ENCODE results near the gene INSYN2B.

The INSYN2B gene

DNA sequence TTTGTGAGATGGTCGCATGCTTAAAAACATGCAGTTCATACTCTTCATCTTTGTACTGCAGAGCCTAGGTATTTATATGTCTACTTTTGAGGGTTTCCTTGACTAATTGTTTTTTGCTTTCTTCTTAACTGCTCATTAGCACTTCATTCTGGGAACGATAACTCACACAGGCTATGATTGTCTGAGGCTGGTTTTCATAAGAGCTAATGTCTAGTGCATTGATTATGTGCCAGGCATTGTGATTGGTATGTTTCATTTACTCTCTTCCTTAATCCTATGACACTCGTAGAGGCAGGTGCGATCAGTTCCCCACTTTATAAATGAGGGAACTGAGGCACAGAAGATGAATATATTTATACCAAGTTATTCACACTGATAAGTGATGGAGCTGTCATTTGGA is 93.6 kb downstream of the INSYN2B start:
- DNase-seq (ENCODE audit: low read depth): no peak

DNA sequence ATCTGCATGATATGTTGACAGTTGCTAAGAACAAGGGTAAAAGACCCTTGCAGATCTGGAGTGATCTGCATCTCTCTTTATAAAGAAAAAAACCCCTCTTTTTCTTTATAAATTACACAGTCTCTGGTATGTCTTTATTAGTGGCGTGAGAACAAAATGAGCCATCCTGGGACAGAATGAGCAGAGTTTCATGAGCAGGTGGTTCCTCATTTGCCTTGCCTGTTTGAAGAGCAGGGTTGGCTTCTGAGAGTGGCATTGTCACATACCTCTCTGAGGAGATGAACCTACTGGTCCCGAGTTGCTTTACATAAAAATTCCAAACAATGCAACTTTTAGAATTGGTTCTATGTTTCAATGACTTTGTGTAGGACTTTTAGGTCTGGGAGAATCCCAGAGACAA is 94.3 kb downstream of the INSYN2B start:
- no peak for DNase-seq (ENCODE audit: low read depth)

DNA sequence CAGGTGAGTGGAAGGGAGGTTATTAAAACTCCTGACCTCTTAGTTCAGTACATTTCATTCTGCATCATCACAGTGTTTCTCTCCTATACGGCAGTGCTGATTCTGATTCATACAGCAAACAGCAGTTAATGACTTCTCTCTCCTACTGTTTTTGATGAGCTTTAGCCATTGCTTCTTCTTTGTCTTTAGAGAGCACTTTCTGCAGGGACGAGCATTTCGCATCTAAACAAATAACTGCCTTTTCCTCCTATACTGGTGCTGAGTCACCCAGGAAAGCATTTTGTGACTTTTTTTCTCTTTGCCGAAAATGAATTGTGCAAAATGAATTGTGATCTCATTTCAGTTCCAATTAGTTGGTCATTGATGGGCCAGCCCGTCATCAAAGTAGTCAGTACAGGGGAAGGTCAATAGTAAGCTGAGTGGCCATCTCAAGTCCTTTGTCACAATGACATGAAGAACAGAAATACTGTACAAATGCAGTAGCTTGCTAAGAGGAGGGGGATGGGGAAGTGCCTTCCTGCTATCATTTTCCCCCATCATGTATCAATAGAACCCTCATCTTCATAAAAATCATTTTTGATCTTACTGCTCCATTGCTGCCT is 98.5 kb downstream of the INSYN2B start:
- DNase-seq (ENCODE audit: low read depth): no peak

DNA sequence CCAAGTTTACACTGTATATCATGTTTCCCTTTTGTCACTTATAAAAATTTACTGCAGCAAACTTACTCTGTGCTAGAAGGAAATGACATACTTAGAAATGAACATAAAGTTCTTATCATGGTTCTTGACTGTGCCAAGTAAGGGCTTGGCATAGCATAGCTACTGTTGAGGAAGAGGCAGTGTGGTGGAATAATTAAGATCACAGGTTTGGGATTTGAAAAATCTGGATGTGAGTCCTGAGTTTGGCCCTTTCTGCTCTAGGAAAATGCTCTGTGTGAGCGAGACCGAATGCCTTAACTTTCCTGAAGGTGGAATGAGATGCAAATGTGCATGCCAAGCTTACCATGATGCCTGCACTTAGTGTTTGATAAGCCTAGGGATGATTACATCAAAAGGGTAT is 99.5 kb downstream of the INSYN2B start:
- no peak for DNase-seq (ENCODE audit: low read depth)

DNA sequence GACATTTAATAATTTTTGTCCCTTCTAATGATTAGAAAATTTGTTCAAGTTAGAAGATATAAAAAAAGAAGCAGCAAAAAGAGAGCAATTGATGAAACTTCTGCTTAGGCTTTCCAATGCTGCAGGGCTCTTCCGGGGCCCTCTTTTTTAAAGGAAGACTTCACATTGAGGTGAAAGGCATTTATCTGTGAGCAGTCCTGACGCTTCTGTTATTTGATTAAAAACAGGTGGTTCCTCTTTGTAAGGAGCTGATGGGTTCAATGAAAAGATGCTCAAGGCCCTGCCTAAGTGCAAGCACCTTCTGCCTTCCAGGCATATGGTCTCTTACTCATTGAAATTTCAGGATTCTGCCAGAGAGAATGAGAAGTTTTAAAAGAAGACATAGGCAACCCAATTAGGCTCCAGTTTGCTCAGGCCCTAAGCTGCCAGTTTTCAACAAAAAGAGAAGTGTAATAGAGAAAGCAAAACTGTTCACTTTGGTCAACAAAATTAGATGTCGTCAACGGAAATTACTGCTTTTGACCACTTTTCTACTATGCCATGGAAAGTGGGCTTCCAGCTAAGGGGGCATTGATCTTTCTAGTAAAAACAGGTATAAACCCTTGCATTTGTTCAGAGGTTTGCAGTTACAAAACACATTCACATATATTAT is 100.2 kb downstream of the INSYN2B start:
- DNase-seq (ENCODE audit: low read depth): no peak

DNA sequence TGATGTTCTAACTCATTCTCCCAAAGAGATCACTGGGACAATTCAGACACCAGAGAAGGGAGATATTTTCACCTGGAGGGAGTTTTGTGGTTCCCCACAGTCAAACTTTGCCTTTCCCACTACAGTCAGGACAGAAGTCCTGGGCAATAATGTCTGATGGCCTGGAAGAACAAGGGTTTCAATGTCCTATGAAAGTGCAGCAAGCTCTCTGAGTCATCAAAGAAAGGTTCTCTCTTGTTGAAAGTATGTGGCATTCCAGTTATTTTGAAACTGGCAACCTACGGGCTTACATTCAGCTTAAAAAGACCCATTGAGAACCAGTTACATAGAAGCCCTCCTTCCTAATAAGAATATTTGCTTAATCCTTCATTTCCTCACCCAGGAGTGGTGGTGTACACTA is 103.9 kb downstream of the INSYN2B start:
- DNase-seq (ENCODE audit: low read depth): no peak

DNA sequence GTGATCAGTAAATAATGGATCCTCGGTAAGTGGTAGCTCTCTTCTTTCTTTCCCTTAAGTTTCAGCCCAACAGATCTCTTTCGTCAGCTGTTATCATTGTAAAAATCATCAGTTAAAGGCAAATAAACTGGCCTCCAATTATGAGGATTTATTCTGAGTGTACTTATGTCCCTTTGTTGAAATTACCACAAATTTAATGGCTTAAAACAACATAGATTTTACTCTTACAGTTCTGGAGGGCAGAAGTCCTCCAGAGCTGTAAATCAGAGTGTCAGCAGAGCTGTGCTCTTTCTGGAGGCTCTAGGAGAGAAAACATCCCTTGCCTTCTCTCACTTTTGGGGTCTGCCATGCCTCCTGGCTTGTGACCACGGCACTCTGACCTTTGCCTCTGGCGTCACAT is 104.6 kb downstream of the INSYN2B start:
- no peak for DNase-seq (ENCODE audit: low read depth)

DNA sequence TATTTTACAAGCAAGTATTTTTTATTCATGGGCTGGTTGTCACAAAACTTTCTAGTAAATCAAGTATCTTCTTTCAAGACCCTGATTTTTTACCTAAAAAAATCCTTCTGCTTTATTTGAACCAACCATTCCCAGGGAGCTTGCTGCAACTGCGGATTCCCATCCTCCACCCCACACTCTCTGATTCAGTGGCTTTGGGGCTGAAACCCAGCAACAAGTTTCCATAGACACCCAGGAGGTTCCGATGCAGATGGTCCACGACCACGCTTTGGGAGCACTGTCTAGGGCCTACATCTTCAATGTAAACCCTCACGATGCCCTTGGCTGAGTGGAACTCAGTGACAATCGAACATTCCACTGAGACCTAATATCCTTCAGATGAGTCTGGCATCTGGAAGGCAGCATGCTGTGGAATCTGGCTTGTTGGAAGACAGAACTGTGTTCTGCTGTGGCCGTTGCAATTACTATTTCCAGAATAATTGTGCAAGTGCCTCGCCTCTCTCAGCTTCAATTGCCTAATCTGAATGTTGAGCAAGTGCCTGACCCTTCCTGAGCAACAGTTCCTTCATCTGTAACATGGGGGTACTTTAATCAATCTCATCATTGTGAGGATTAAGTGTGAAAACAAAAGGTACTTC is 105.1 kb downstream of the INSYN2B start:
- DNase-seq (ENCODE audit: low read depth): no peak

DNA sequence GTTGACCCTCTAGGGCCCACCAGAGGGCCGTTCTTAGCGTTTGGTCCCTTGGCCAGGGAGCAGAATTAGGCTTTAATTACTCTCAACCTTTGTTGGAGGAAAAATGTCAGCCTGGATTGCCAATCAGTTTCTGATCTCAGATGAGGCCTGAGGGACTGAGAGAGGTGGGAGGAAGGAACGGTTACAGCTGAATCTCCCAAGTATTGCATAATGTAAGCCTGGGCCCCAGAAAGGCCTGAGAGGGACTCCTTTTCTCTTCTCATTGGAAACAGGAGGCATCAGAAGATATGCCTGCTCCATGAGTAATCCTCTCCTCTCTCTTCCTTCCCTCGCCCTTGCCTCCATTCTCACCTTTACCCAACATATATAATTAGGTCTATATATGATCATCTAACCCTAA is 105.7 kb downstream of the INSYN2B start:
- DNase-seq (ENCODE audit: low read depth): no peak

DNA sequence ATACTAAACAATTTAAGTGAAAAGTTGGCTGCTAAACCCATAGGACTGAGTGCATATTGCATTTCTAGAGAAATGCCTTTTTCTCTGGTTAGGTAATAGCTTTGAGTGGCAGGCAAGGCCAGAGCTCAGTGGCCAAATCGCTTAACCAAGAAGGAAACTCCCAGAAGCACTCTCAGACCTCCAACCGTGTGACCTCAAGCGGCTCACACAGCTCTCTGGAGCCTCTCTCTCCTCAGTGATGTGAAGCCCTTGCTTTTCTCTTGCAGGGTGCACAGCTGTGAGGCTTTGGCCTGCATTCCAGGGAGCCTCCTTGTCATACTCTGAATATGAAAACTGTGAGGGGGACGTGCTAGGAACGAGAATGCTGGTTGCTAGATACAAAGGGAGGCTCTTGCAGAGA is 106.7 kb downstream of the INSYN2B start:
- no peak for DNase-seq (ENCODE audit: low read depth)

DNA sequence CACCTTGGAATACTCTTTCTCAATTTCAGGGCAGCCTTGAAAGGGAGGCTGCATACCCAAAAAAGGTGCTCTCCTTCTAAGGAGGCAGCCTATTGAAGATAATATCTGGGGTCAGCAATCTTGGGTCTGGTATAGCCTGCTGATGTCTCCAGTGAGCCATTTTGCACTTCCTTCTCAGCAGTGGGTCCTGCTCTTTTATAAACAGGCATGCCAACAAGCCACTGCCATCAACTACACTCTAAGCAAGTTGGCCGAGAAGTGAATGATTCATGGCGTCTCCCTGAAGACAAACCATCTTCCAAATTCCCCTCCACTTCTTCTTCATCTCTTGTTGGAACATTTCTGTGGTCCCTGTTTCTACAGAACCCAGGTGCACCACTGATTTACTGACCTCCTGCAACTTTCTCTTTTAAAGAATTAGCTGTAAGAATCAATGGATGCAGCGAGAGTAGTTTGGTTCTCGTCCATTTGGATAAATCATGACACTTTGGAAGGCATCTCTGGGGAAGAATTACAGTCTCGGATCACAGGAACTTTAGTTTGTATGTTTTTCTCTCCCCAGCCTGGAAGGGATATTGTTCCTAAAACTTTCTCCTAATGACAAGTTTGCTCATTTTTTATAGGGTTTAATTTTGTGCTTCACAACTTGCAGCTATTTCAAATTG is 108.3 kb downstream of the INSYN2B start:
- DNase-seq (ENCODE audit: low read depth): no peak

DNA sequence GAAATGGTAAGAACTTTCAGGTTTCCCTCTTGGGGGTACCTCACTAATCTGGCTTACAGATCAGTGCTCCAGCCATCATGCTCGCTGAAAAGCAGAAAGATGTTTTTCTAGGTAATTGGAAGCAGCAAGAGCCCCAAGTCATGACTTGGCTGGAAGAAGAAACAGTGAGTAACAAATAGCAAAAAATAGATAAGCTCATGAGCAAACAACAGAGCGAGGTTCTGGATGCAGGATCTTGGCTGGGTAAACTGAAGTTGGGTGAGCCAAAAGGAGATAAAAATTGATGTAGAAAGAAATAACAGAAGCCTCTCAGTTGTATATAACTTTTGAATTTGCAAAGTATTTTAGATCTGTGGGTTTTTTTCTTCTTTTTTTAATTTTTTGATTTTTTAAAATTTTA is 110.1 kb downstream of the INSYN2B start:
- no peak for DNase-seq (ENCODE audit: low read depth)

DNA sequence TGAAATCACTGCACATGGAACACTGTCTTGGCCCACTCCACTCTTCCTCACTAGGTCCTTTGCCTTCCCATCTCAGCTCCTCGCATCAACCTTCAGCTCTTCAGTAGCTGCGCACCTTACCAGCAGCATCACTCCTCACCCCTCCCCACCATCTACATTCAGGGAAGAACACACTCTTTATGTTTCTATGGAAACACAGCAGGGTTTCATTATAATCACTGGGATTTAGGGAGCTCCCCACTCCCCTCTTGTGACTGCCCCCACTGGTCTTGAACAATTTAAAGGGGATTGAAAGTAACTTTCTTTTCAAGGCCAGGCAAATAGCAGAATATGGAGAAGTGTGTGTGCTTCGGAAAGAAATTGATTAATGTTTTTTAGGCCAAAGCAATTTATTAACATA is 111.2 kb downstream of the INSYN2B start:
- no peak for DNase-seq (ENCODE audit: low read depth)

DNA sequence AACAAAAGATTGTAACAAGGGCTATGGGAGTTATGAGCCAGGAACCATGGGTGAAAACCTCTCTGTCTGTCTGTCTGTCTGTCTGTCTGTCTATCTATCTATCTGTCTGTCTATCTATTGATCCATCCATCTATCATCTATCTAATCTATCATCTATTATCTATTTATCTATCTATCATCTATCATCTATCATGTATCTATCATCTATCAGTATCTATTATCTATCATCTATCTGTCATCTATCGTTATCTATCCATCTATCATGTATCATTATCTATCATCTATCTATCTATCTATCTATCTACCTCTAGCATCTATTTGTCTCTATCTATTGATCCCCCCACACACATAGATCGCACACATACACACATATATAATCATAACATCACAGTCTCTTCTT is 112.9 kb downstream of the INSYN2B start:
- DNase-seq (ENCODE audit: low read depth): no peak

DNA sequence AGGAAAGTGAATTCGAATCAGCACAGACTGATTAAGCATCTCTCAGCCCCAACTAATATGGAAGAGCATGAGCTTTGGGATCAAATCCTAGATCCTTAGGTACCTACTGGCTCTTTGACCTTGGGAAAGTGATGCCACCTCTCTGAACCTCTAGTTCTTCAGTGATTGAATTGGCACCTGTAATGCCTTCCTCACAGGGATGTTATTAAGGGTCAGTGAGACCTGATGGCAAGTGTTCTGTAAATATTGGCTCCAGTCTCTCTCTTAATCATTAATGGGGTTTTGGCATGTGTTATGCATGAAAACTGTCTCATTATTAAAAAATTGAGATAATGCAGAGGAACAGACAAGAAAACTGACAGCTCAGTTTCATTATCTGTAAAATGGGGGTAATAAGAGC is 115.8 kb downstream of the INSYN2B start:
- DNase-seq (ENCODE audit: low read depth): no peak

DNA sequence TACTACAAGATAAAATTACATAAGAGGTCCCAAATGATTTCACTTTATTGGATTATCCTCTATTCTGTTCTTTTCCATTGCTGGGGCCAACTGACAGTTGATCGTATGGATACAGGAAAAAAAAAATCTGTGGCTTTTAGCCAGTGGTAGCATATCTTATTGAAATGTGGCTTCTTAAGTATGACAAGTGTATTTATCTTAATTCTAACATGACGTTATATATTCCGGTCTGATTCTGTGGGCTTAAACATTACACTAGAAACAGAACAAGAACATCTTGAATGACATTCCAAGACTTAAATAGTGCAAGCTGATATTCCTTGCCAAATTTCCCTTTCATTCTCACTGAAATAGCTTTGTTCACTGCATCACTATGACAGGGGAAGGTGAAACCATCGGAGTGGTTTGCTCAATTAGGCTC is 117.9 kb downstream of the INSYN2B start:
- DNase-seq (ENCODE audit: low read depth): no peak

DNA sequence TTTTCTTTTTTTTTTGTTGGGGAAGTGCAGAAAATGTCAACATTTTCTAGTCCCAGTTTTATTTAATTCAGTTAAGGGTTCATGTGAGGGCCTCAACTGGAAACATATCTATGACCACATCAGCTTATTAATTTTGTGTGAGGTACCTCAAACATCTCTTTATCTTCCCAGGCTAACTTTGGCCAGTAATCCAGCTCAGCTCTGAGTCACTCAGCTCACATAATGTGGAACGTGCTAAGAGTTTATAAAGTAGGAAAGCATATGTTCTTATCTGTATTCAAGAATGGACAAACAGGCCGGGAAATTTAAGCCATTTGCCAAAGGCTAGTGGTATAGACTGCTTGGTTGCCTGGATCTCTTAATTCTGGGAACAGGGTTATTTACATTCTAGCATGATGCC is 118.4 kb downstream of the INSYN2B start:
- no peak for DNase-seq (ENCODE audit: low read depth)

DNA sequence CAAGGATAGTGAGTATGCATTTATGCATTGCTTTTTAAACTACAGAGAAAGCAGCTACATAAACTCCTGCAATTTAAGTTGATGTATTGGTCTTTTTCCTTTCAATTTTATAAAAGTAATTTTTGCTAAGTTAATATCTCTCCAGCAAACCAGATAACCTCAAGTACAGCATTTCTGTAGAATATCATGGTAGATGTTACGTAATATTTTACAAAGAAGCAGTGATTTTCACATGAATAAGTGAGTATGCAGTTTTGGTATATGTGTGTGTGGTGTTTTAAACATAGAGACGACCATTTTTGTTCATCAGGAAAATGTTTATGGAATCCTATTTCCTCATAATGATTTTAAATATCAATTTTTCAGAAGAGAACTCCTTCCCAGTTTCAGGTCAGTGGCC is 118.9 kb downstream of the INSYN2B start:
- DNase-seq (ENCODE audit: low read depth): no peak

DNA sequence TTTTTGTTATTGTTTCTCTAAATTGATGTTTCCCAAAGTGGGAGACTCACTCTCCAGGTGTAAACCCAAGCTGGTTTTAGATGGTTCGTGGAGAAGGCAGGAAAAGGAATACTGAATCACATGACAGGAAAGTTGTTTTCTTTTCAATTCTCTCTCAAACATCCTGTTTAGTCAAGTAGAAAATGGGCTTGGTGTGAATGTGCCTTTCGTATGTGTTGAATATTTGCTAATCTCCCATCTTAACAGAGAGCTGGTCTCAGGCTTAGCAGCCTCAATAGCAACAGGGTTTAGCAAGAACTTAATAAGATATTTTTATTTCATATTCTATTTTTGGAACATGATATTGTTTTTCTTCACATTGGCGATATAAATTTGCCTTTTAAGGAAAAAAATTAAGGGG is 119.7 kb downstream of the INSYN2B start:
- no peak for DNase-seq (ENCODE audit: low read depth)

DNA sequence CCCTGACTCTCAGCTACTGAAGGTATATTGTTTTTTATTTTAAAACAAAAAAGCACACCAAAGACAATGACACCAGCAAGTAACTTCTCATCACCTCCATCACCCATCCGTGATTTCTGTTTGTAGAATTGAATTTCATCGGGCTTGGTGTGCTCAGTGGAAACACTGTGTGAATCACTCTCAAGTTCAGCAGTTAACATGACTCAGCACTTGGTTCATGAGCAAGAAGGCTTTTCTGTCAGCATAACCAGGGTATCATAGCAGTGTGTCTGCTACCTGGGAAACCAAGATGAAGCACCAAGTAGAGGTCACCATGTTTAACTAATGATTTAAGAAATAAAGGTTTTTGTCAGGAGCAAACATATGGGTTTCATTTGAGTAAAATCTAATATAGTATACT is 123.7 kb downstream of the INSYN2B start:
- DNase-seq (ENCODE audit: low read depth): no peak

DNA sequence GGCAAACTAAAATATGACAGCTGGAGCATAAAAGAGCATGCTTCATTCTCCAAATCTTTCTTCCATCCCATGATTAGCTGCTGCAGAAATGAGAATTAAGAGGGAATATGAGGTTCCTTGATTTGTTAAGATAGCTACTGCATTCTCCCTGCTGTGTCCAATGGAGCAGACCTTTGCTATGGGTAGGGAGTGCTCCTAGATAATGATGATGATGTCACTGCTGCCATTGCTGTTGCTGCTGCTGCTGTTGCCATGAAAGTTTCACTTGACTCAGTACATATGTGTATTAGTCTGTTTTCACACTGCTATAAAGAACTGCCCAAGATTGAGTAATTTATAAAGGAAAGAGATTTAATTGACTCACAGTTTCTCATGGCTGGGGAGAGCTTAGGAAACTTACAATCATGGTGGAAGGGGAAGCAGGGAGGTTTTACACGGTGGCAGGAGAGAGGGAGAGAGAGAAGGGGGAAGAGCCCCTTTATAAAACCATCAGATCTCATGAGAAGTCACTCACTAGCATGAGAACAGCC is 128.9 kb downstream of the INSYN2B start:
- no peak for DNase-seq (ENCODE audit: low read depth)

DNA sequence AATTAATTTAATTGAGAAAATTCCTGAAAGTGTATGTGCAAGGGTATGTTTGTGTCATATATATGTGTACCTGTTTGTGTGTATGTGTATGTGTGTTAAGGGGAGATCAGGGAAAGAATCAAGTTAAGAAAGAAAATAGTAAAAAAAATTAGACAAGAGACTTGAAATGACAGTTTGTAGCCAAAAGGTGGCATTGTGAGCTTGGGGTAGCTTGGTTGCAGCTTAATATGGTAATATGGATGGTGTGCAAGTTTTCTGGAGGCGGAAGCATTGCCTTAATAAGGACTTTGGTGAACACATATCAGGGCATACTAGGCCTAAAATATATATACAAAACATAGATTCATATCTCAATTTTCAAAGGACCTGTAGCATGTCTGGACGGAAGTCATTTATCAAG is 129.9 kb downstream of the INSYN2B start:
- DNase-seq (ENCODE audit: low read depth): no peak

DNA sequence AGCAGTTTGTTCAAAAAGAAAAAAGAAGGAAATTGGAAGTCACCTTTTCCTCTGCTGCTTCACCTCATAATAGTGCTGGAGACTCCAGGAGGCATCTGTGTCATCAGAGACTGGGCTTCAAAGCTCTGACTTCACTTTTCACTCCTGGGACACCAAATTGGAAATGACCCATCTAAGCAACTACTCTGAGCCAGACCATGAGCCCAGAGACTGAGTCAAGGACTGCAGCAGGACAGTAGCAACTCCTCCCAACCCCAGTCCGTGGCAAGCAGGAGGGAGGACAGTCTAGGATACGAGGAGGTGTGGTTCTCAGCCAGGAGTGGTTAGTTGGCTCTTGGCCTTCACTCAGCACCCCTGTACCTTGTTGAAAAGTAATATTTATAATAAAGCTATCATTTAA is 131.5 kb downstream of the INSYN2B start:
- no peak for DNase-seq (ENCODE audit: low read depth)

Measured in stimulated activated CD8-positive, alpha-beta memory T cell treated with anti-CD3 and anti-CD28 coated beads, Interleukin-15, amount 100 ng/mL, for 1 hour (primary cell).